HEK293 (cell line): Measurements from ENCODE around the gene EIF2B5.

ENCODE experiments used
- CTCF ChIA-PET: fragments of 350-600 bp; formaldehyde crosslinking; extraction: SDS; loops from one replicate; lab custom pipeline; 2021; ENCODE audit warnings: antibody characterized with exemption; lab: Yijun Ruan, JAX
- POLR2A ChIA-PET: fragments of 300-600 bp; formaldehyde crosslinking; extraction: SDS; loops from one replicate; lab custom pipeline; 2020; ENCODE audit warnings: antibody characterized with exemption, inconsistent platforms; lab: Yijun Ruan, JAX
- H3K27ac ChIP-seq: fragments of 200-500 bp; sonication (Bioruptor generic); 2 replicates; pipeline ENCODE4 v1.5.1; 2014; ENCODE audit warnings: low read depth, low read length, control low read depth, inconsistent platforms; ENCODE audit errors: extremely low read depth
- H3K36me3 ChIP-seq, 2 experiments: fragments of 200-500 bp in 1 of 2; sonication (Bioruptor generic) in 1 of 2; 1 replicate in 1 of 2; 2 replicates in 1 of 2; pipeline ENCODE4 v1.5.1; 2014 to 2017; ENCODE audit warnings: inconsistent platforms in 2 of 2, low read length in 2 of 2; ENCODE audit not compliant: control insufficient read depth in 2 of 2, insufficient read depth in 1 of 2
- H3K4me1 ChIP-seq: fragments of 200-500 bp; sonication (Bioruptor generic); 2 replicates; pipeline ENCODE4 v1.5.1; 2014; ENCODE audit warnings: mild to moderate bottlenecking, low read length, inconsistent platforms; ENCODE audit not compliant: control insufficient read depth, insufficient read depth
- H3K4me3 ChIP-seq: 2 replicates; pipeline ENCODE4 v1.5.1; 2011; ENCODE audit warnings: low read depth, mild to moderate bottlenecking, control low read depth, low read length, moderate library complexity
- H3K9me3 ChIP-seq: fragments of 200-500 bp; sonication (Bioruptor generic); 2 replicates; pipeline ENCODE4 v1.5.1; 2014; ENCODE audit warnings: low read depth, low read length, inconsistent platforms; ENCODE audit not compliant: control insufficient read depth, insufficient read depth
- GFI1B ChIP-seq: fragments of 450-650 bp; formaldehyde crosslinking; IDR thresholded peaks from 2 replicates; pipeline ENCODE4 v1.5.1; 2016; ENCODE audit warnings: missing biosample characterization, missing genetic modification characterization
- GLIS2 ChIP-seq: fragments of 450-650 bp; formaldehyde crosslinking; IDR thresholded peaks from 2 replicates; pipeline ENCODE4 v1.5.1; 2016; ENCODE audit warnings: missing biosample characterization, missing genetic modification characterization
- HOXD13 ChIP-seq: sonication (generic); formaldehyde crosslinking; IDR thresholded peaks from 2 replicates; pipeline ENCODE4 v1.8.0; 2022; ENCODE audit warnings: missing genetic modification reagents, borderline replicate concordance
- KLF1 ChIP-seq: fragments of 450-650 bp; formaldehyde crosslinking; IDR thresholded peaks from 2 replicates; pipeline ENCODE4 v1.5.1; 2016; ENCODE audit warnings: missing biosample characterization, missing genetic modification characterization
- MYNN ChIP-seq: fragments of 450-650 bp; formaldehyde crosslinking; IDR thresholded peaks from 2 replicates; pipeline ENCODE4 v1.5.1; 2016; ENCODE audit warnings: missing biosample characterization, missing genetic modification characterization, borderline replicate concordance
- SP3 ChIP-seq: fragments of 450-650 bp; formaldehyde crosslinking; IDR thresholded peaks from 2 replicates; pipeline ENCODE4 v1.5.1; 2016; ENCODE audit warnings: missing biosample characterization, missing genetic modification characterization
- ZBTB48 ChIP-seq: fragments of 450-650 bp; formaldehyde crosslinking; IDR thresholded peaks from 2 replicates; pipeline ENCODE4 v1.5.1; 2016; ENCODE audit warnings: missing biosample characterization, missing genetic modification characterization
- ZFHX2 ChIP-seq: fragments of 450-650 bp; formaldehyde crosslinking; conservative IDR thresholded peaks from 2 replicates; pipeline ENCODE4 v1.5.1; 2016; ENCODE audit warnings: missing biosample characterization, missing genetic modification characterization
- ZFP41 ChIP-seq: fragments of 450-650 bp; formaldehyde crosslinking; IDR thresholded peaks from 2 replicates; pipeline ENCODE4 v1.5.1; 2016; ENCODE audit warnings: missing biosample characterization, missing genetic modification characterization, borderline replicate concordance
- ZFP69B ChIP-seq: fragments of 450-650 bp; formaldehyde crosslinking; IDR thresholded peaks from 2 replicates; pipeline ENCODE4 v1.5.1; 2016; ENCODE audit warnings: missing biosample characterization, missing genetic modification characterization
- ZNF138 ChIP-seq: fragments of 450-650 bp; formaldehyde crosslinking; IDR thresholded peaks from 2 replicates; pipeline ENCODE4 v1.5.1; 2016; ENCODE audit warnings: missing biosample characterization, missing genetic modification characterization, borderline replicate concordance
- ZNF16 ChIP-seq: fragments of 450-650 bp; formaldehyde crosslinking; IDR thresholded peaks from 2 replicates; pipeline ENCODE4 v1.5.1; 2016; ENCODE audit warnings: low read depth, missing biosample characterization, missing genetic modification characterization
- ZNF211 ChIP-seq: fragments of 450-650 bp; formaldehyde crosslinking; IDR thresholded peaks from 2 replicates; pipeline ENCODE4 v1.5.1; 2016; ENCODE audit warnings: low read depth, missing biosample characterization, missing genetic modification characterization
- ZNF311 ChIP-seq: fragments of 450-650 bp; formaldehyde crosslinking; IDR thresholded peaks from 2 replicates; pipeline ENCODE4 v1.5.1; 2017; ENCODE audit warnings: missing biosample characterization, missing genetic modification characterization, borderline replicate concordance
- ZNF335 ChIP-seq: fragments of 450-650 bp; formaldehyde crosslinking; conservative IDR thresholded peaks from 2 replicates; pipeline ENCODE4 v1.5.1; 2016; ENCODE audit warnings: missing biosample characterization, missing genetic modification characterization
- ZNF366 ChIP-seq: fragments of 450-650 bp; formaldehyde crosslinking; conservative IDR thresholded peaks from 2 replicates; pipeline ENCODE4 v1.5.1; 2016; ENCODE audit warnings: missing biosample characterization, missing genetic modification characterization
- ZNF514 ChIP-seq: fragments of 450-650 bp; formaldehyde crosslinking; IDR thresholded peaks from 2 replicates; pipeline ENCODE4 v1.5.1; 2016; ENCODE audit warnings: missing biosample characterization, missing genetic modification characterization
- ZNF530 ChIP-seq: fragments of 450-650 bp; formaldehyde crosslinking; IDR thresholded peaks from 2 replicates; pipeline ENCODE4 v1.5.1; 2016; ENCODE audit warnings: low read depth, missing biosample characterization, missing genetic modification characterization
- ZNF560 ChIP-seq: fragments of 450-650 bp; formaldehyde crosslinking; IDR thresholded peaks from 2 replicates; pipeline ENCODE4 v1.5.1; 2017; ENCODE audit warnings: missing biosample characterization, missing genetic modification characterization, borderline replicate concordance
- ZNF701 ChIP-seq: fragments of 450-650 bp; formaldehyde crosslinking; IDR thresholded peaks from 2 replicates; pipeline ENCODE4 v1.5.1; 2016; ENCODE audit warnings: missing biosample characterization, missing genetic modification characterization
- TF ChIP-seq, protein P1 (sequence below): fragments of 450-650 bp; formaldehyde crosslinking; IDR thresholded peaks from 2 replicates; pipeline ENCODE4 v1.5.1; 2017; ENCODE audit warnings: missing biosample characterization, missing genetic modification characterization
- TF ChIP-seq, protein P2 (sequence below): fragments of 450-650 bp; formaldehyde crosslinking; IDR thresholded peaks from 2 replicates; pipeline ENCODE4 v1.5.1; 2017; ENCODE audit warnings: missing biosample characterization, missing genetic modification characterization
- TF ChIP-seq, protein P3 (sequence below): fragments of 450-650 bp; IDR thresholded peaks from 2 replicates; pipeline ENCODE4 v1.5.1; 2018; ENCODE audit warnings: missing biosample characterization, missing genetic modification characterization
- TF ChIP-seq, protein P4 (sequence below): sonication (generic); formaldehyde crosslinking; IDR thresholded peaks from 2 replicates; pipeline ENCODE4 v1.8.1; 2022; ENCODE audit warnings: mild to moderate bottlenecking, moderate library complexity, missing genetic modification reagents

The EIF2B5 gene

DNA sequence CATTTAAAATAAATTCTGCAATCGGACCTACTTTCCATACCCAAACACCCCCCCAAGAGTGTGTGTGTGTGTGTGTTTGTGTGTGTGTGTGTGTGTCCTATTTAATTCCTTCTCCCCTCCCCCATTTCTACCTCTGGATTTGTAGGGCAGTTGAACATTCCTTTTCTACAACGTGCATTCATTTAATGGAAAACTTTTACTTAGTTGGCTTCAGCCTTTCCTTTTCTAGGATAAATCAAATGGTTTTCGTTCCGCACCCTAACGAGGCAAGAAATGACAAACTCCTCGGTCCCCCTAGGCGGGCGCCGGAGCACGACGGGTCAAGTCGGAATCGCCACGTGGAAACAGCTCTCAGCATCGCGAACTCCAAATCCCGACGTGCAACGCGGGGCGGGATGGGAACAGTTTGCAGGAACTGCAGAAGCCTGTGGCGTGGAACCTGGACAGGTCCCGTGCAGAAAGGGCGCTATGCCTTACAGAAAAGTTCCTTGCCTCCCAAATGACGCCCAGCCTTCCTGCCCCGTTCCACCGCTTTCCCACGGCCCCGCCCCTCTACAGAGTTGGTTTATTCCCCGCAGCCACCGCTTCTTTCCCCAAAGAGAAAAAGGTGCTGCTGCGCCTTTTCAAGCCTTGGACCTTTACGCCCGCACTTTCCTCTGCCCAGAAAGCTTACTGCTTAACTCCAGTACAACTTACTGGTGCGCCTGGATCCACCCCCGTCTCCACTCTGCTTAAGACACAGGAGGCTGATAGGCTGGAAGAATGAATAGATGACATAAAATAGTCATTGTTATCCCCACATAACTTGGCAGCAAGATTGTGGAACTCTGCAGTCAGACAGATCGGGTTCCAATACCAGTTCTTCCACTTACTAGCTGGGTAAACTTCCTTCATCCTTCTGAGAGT lies 1.1 kb upstream of the EIF2B5 start (continued):
- TF ChIP-seq ZNF138 (no peak), GLIS2 (0 out of 2 replicates have a peak, but pooled peaks have one; percentile 8), ZNF530 (tag by site-specific recombination) (no peak), ZNF701 (no peak), ZNF311 (tag by site-specific recombination) (no peak), ZFP69B (tag by site-specific recombination) (no peak), SP3 (peak; percentile 66), KLF1 (tag by site-specific recombination) (no peak; the same call in 1 of the 2 replicates), ZNF514 (tag by site-specific recombination) (no peak), ZNF335 (peak; percentile 74), ZNF366 (tag by site-specific recombination) (0 out of 2 replicates have a peak, but pooled peaks have one; percentile 29), ZNF16 (no peak), ZFHX2 (tag by site-specific recombination) (peak; percentile 15; the same call in 1 of the 2 replicates), HOXD13 (no peak), ZBTB48 (tag by site-specific recombination) (0 out of 2 replicates have a peak, but pooled peaks have one; percentile 19)
- TF ChIP-seq, protein P1, sequence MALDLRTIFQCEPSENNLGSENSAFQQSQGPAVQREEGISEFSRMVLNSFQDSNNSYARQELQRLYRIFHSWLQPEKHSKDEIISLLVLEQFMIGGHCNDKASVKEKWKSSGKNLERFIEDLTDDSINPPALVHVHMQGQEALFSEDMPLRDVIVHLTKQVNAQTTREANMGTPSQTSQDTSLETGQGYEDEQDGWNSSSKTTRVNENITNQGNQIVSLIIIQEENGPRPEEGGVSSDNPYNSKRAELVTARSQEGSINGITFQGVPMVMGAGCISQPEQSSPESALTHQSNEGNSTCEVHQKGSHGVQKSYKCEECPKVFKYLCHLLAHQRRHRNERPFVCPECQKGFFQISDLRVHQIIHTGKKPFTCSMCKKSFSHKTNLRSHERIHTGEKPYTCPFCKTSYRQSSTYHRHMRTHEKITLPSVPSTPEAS (tag by site-specific recombination) = peak; percentile 96
- TF ChIP-seq, protein P2, sequence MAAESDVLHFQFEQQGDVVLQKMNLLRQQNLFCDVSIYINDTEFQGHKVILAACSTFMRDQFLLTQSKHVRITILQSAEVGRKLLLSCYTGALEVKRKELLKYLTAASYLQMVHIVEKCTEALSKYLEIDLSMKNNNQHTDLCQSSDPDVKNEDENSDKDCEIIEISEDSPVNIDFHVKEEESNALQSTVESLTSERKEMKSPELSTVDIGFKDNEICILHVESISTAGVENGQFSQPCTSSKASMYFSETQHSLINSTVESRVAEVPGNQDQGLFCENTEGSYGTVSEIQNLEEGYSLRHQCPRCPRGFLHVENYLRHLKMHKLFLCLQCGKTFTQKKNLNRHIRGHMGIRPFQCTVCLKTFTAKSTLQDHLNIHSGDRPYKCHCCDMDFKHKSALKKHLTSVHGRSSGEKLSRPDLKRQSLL = no peak

DNA sequence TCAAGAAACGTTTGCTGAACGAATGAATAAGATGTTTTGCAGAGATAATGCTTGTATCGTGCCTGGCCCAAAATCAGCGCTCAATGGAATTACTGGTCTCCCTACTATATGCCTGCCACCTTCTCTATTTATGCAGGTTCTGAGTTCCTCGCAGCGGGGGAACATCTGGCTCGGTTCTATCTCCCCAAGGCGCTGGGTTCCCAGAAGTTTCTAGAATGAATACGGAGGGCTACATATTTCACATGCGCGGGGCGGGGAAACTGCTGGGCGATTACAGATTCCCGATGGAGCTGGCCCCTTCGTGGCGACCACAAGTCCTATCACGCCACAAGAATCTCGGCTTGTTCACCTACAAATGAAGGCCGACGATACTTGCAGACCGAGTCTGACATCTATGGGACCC lies 411 bp upstream of the EIF2B5 start:
- H3K4me3 ChIP-seq = peak overlapping the region; percentile 89
- POLR2A ChIA-PET = interaction anchor here (0.6 to 2.7 kb wide), 9 partner anchors 10 to 117 kb away, joined by 3 to 11 read pairs (median 6); partner anchors contain the start of genes ABCC5, ABCF3, AP2M1 and DVL3
- no peak for TF ChIP-seq MYNN (tag by site-specific recombination)
- TF ChIP-seq, protein P3, sequence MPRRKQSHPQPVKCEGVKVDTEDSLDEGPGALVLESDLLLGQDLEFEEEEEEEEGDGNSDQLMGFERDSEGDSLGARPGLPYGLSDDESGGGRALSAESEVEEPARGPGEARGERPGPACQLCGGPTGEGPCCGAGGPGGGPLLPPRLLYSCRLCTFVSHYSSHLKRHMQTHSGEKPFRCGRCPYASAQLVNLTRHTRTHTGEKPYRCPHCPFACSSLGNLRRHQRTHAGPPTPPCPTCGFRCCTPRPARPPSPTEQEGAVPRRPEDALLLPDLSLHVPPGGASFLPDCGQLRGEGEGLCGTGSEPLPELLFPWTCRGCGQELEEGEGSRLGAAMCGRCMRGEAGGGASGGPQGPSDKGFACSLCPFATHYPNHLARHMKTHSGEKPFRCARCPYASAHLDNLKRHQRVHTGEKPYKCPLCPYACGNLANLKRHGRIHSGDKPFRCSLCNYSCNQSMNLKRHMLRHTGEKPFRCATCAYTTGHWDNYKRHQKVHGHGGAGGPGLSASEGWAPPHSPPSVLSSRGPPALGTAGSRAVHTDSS (tag by site-specific recombination) = no peak
- TF ChIP-seq, protein P4, sequence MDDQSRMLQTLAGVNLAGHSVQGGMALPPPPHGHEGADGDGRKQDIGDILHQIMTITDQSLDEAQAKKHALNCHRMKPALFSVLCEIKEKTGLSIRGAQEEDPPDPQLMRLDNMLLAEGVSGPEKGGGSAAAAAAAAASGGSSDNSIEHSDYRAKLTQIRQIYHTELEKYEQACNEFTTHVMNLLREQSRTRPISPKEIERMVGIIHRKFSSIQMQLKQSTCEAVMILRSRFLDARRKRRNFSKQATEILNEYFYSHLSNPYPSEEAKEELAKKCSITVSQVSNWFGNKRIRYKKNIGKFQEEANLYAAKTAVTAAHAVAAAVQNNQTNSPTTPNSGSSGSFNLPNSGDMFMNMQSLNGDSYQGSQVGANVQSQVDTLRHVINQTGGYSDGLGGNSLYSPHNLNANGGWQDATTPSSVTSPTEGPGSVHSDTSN (CRISPR knock-in tag) = no peak
- TF ChIP-seq ZNF211 (tag by site-specific recombination) = no peak
- no peak for TF ChIP-seq ZNF560
- peak; percentile 65 for TF ChIP-seq ZNF335
- TF ChIP-seq ZFP41 = no peak
- no peak for TF ChIP-seq GFI1B (tag by site-specific recombination)
- no peaks in the 10 kb centered on the region for H3K9me3 ChIP-seq
- H3K36me3 ChIP-seq = peaks cover 0 to 22% of the 10 kb centered on the region in 2 experiments; a peak in 2 of 3 replicates
- peak overlapping the region; percentile 47; the same call in 1 of the 2 replicates for H3K27ac ChIP-seq
- H3K4me1 ChIP-seq = peaks cover 6% of the 10 kb centered on the region; the same call in 1 of the 2 replicates
- CTCF ChIA-PET = interaction anchor here (0.9 to 1.5 kb wide), 3 partner anchors 95 to 239 kb away, joined by 3 read pairs; no protein-coding TSS in a partner anchor
